ENCODE results near the gene MFRP. TPM values are rescaled to one million over a fixed set of nuclear protein-coding genes. Genes with fewer than 3 reads are reported as not detected.

MFRP gene
- total RNA-seq, 1 experiment from 2014 or later, result not detected

DNA sequence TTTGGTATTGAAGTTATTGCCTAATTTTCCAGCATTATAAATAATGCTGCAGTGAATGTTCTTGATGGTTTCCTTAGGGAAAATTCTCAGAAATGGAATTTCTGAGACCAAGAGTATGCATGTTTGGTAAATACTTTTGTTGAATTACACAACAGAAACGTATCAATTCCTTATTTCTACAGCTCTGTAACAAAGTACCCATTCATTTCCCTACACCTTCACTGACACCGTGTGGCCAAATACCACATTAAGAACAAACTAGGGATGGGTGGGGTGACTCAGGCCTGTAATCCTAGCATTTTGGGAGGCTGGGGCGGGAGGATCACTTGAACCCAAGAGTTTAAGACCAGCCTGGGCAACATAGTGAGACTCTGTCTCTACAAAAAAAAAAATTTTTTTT is 51.3 kb downstream of the MFRP start:
- DNase-seq (ENCODE audit: low spot score), result no peak

DNA sequence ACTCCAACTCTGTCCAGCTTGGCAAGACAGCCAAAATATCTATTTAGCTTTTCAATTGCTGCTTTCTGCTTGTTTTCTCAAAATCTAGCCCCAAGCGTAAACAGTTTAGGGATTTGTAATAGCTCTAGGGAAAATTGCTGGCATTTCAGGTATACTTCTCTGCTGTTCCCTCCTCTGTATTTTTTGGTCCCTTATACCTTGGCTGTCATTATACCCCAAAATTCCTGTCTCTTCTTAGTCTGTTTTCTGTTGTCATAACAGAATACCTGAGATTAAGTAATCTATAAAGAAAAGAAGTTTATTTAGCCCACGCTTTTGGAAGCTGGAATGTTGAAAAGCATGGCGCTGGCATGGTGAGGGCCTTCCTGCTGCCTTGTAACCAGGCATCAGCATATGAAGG is 53.0 kb downstream of the MFRP start:
- DNase-seq (ENCODE audit: low spot score), result no peak

DNA sequence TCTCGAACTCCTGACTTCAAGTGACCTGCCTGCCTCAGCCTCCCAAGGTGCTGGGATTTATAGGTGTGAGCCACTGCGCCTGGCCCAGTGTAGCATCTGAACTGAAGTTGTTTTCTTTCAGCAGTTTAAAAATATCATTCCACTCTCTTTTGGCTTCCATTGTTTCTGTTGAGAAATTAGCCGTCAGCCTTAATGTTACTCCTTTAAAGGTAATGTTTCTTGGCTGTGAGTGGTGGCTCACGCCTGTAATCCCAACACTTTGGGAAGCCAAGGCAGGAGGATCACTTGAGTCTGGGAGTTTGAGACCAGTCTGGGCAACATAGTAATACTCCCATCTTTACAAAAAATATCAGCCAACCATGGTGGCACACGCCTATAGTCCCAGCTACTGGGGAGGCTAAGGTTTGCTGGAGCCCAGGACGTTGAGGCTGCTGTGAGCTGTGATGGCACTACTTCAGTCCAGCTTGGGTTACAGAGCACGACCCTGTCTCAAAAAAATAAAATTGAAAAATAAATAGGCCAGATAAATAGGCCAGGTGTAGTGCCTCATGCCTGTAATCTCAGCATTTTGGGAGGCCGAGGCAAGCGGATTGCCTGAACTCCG is 55.5 kb downstream of the MFRP start:
- no peak for DNase-seq (ENCODE audit: low spot score)

Other genes with a start within 250 kb of the MFRP start
- gene DPAGT1, start 244.9 kb downstream of the MFRP start, total RNA-seq (2014; rRNA removed; shearing (Covaris generic)), result 25.0 and 43.7 TPM in 2 replicates
- gene C2CD2L, start 239.4 kb downstream of the MFRP start, total RNA-seq (2014; rRNA removed; shearing (Covaris generic)), result 2.3 and 5.1 TPM in 2 replicates
- gene HINFP, start 225.1 kb downstream of the MFRP start, total RNA-seq (2014; rRNA removed; shearing (Covaris generic)), result 6.1 and 7.2 TPM in 2 replicates
- gene ABCG4, start 197.7 kb downstream of the MFRP start, total RNA-seq (2014; rRNA removed; shearing (Covaris generic)), result 0.25 TPM in 1 of 2 replicates, not detected in the other
- 14.3 and 14.7 TPM in 2 replicates for gene NLRX1, start 178.0 kb downstream of the MFRP start, total RNA-seq (2014; rRNA removed; shearing (Covaris generic))
- not detected in 2 replicates for gene NHERF4, start 161.2 kb downstream of the MFRP start, total RNA-seq (2014; rRNA removed; shearing (Covaris generic))
- 7.3 and 11.0 TPM in 2 replicates for gene CBL, start 140.4 kb downstream of the MFRP start, total RNA-seq (2014; rRNA removed; shearing (Covaris generic))
- gene MCAM, start 29.6 kb downstream of the MFRP start, total RNA-seq (2014; rRNA removed; shearing (Covaris generic)), result 66.0 and 88.8 TPM in 2 replicates
- gene RNF26, start 12.2 kb downstream of the MFRP start, total RNA-seq (2014; rRNA removed; shearing (Covaris generic)), result 4.1 and 6.8 TPM in 2 replicates
- gene C1QTNF5, start 5.8 kb downstream of the MFRP start, total RNA-seq (2014; rRNA removed; shearing (Covaris generic)), result not detected in 2 replicates
- 0.21 and 0.29 TPM in 2 replicates for gene USP2, start 35.0 kb upstream of the MFRP start, total RNA-seq (2014; rRNA removed; shearing (Covaris generic))
- 191 and 193 TPM in 2 replicates for gene THY1, start 76.5 kb upstream of the MFRP start, total RNA-seq (2014; rRNA removed; shearing (Covaris generic))

Data from H4 (cell line).